Mucosa of descending colon (tissue), 3 donors: ENCODE measurements around the gene C1GALT1C1L. TPM values are rescaled to one million over a fixed set of nuclear protein-coding genes. Genes with fewer than 3 reads are reported as not detected.

Experiments used
- ATAC-seq: fragments of 200-7000 bp; cut with Tn5 transposase; one replicate; pipeline ENCODE4 v1.9.1; 2020; ENCODE audit warnings: mild to moderate bottlenecking, moderate library complexity
- DNase-seq, 3 donors: peaks; one replicate each; pipeline ENCODE4 v3.0.0-alpha.2; 2020
- H3K36me3 ChIP-seq: fragments of 200-600 bp; one replicate; pipeline ENCODE4 v1.8.0; 2021; ENCODE audit warnings: low read depth, mild to moderate bottlenecking
- H3K4me1 ChIP-seq: fragments of 200-600 bp; one replicate; pipeline ENCODE4 v1.8.0; 2021; ENCODE audit warnings: low read depth, mild to moderate bottlenecking
- H3K4me3 ChIP-seq: fragments of 200-600 bp; one replicate; pipeline ENCODE4 v1.8.0; 2021; ENCODE audit warnings: mild to moderate bottlenecking
- H3K9me3 ChIP-seq: fragments of 200-600 bp; one replicate; pipeline ENCODE4 v1.8.0; 2021; ENCODE audit warnings: mild to moderate bottlenecking
- CTCF ChIP-seq: fragments of 200-600 bp; IDR thresholded peaks from one replicate; pipeline ENCODE4 v1.8.0; 2022; ENCODE audit warnings: antibody characterized with exemption, mild to moderate bottlenecking
- intact Hi-C, 2 donors: fragments of 100-400 bp; cut with DNase I in 1 of 2; cut with micrococcal nuclease in 1 of 2; formaldehyde crosslinking; loops; one replicate each; pipeline versions ENCODE4 v1.11.0 to v1.11.1; 2022; cut with DNase I, micrococcal nuclease
- long read RNA-seq, 2 donors: library from polyadenylated mRNA; unstranded; transcript quantifications; one replicate each; pipeline ENCODE4 v2.0.0, GENCODE V29; 2019 to 2021
- total RNA-seq, 3 donors: library from RNA; stranded (reverse); fragmentation: NEBNext Ultra II Directional in 2 of 3; extraction: Animal tissue kit (Norgen Biotek cat#: 25700) in 2 of 3; gene quantifications; one replicate each; pipeline versions ENCODE4 v1.2.1 to v1.2.4, GENCODE V29; 2021 to 2023
- donor health status: DM: no; HTN: no; CAD: no; lungs with moderate emphysema.
- donor health status: DM: no; HTN: no; CAD: no.
- donor health status: DM: no; HTN: yes; CAD: no.

The C1GALT1C1L gene
- 1 to 10 TPM in 1 of 3 donors, under 1 TPM in 1, not detected in 1; 0.67 to 1.4 TPM for total RNA-seq
- long read RNA-seq, donor 1, partial matches to known transcripts, result 0 of 1 reads
- long read RNA-seq, donor 1, other reads (novel, unspliced or antisense), result 0 of 1 reads
- long read RNA-seq, donor 2, partial matches to known transcripts, result 0 of 1 reads
- long read RNA-seq, donor 2, other reads (novel, unspliced or antisense), result 0 of 1 reads

DNA sequence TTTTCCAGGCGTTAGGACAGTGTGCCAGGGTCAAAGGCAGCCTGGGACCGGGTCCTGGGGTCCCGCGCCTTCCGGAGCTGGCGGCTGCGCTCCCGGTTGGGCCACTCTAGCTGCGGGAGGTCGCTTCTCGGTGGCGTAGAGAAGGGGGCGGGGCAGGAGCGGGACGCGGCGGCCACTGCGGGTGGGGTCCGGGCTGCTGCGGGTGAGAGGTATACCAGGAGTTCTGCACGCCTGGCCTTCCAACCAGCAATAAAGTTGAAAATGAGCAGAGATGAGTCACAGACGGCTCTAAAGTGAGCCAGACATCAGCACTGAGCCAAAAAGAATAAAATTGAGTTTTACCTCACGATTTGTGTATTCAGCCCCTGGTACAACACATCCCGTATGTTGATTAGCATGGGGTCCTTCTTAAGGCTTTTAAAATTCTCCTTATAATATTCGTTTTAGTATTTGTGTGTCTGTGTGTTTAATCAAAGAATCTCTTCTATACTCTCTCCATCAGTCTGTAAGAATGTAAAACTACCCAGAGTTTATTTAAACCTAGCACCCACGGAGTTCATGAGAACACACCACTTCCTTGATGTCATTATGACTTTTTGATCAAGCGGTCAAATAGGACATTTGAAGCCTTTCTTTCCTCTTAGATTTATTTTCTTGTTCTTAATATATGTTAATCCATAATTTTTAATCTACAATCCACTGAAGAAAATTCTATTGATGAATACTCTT lies at the start of gene C1GALT1C1L:
Gene C1GALT1C1L (minus strand): TSS at position 108 of the 729 bp plus-strand sequence. CDS start 107 bp downstream, at position 1.
- H3K9me3 ChIP-seq, result no peaks in the 10 kb centered on the region
- DNase-seq (peak; percentile 65 to 69 (median 66)), ATAC-seq (peak; percentile 88)
- no peaks in the 10 kb centered on the region for H3K36me3 ChIP-seq
- intact Hi-C loops, result no loop called here
- no peaks in the 10 kb centered on the region for H3K4me1 ChIP-seq
- TF ChIP-seq CTCF, result no peak
- H3K4me3 ChIP-seq, result no peak within 1 kb of the TSS

GRCh38 chr2:43725711-43726246 lies 49.5 kb upstream of the C1GALT1C1L start:
- no peaks in the 10 kb centered on the region for H3K4me1 ChIP-seq
- H3K4me3 ChIP-seq, result no peak overlapping the region
- no peaks in the 10 kb centered on the region for H3K36me3 ChIP-seq
- intact Hi-C loops, result no loop called here
- DNase-seq (no peak), ATAC-seq (no peak)
- H3K9me3 ChIP-seq, result no peaks in the 10 kb centered on the region
- no peak for TF ChIP-seq CTCF

- TF ChIP-seq CTCF, result no peak
- Histone ChIP-seq H3K4me3 (no peak overlapping the region), H3K9me3 (no peaks in the 10 kb centered on the region), H3K36me3 (no peaks in the 10 kb centered on the region), H3K4me1 (no peaks in the 10 kb centered on the region)
- DNase-seq, result no peak
- no peak for ATAC-seq
- intact Hi-C loops, result no loop called here
Observed at GRCh38 chr2:43724728-43725526, 48.7 kb upstream of the C1GALT1C1L start.

DNA sequence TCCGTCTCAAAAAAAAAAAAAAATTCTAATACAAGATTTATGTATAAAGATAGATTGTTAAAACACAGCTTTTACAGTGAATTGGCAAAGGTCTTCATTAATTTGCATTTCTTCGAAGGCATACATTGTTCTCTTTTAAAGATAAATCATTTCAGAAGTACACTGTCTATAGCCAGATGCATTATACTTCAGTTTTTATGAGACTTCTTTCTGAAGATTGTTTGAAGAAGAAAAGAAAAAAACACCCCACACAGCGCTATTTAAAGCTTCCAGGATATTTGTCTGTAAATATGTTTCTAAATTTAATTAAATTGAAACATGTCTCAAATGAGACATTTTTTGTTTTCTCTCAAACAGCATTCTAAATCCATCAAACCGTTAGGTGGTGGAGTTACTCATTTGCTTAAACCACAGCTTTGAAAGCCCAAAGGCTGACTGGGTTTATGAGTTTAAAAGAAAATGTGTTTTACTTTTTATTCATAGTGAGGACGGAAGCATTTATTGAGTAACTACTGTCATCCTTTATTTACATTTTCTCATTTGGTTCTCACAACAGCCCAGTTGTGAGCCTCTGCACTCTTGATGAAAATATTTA lies 42.4 kb upstream of the C1GALT1C1L start:
- Histone ChIP-seq H3K9me3 (no peaks in the 10 kb centered on the region), H3K4me3 (no peak overlapping the region), H3K36me3 (no peaks in the 10 kb centered on the region), H3K4me1 (no peaks in the 10 kb centered on the region)
- intact Hi-C loops, result no loop called here
- no peak for DNase-seq
- ATAC-seq, result no peak
- TF ChIP-seq CTCF, result no peak

DNA sequence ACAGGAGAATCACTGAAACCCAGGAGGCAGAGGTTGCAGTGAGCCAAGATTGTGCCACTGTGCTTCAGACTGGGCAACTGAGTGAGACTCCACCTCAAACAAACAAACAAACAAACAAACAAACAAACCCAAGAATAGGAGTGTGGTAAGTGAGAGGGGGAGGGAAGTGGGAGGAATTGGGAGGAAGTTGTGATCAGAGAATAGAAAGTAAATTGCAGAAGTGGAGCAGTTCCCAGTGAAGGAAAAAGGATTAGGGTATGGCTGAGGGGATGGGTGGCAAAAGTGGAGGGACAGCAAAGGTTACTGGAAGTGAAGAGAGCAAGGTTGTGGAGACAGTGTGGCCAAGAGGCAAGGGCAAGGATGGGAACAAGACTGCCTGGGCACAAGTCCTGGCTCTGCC lies 41.1 kb upstream of the C1GALT1C1L start:
- Histone ChIP-seq H3K4me3 (no peak overlapping the region), H3K36me3 (no peaks in the 10 kb centered on the region), H3K9me3 (no peaks in the 10 kb centered on the region), H3K4me1 (no peaks in the 10 kb centered on the region)
- intact Hi-C loops, result no loop called here
- DNase-seq (no peak), ATAC-seq (no peak)
- TF ChIP-seq CTCF, result no peak
